Adrenal gland (tissue), 12 donors: ENCODE results near the gene RBL2. TPM values are rescaled to one million over a fixed set of nuclear protein-coding genes. Genes with fewer than 3 reads are reported as not detected.
A peak's percentile ranks its signal among the peaks of the same experiment; 100 is the strongest.

ENCODE experiments used
- DNase-seq, 7 donors: peaks; one replicate each; pipeline ENCODE4 v3.0.0-alpha.2; 2019 to 2020
- H3K27ac ChIP-seq, 5 donors: fragments of 200-600 bp; sonication (generic) in 4 of 5; 1 replicate in 3 of 5; 2 replicates in 2 of 5; pipeline versions ENCODE4 v1.5.1 to v1.8.0; 2016 to 2020; ENCODE audit warnings: mild to moderate bottlenecking in 1 of 5
- H3K27me3 ChIP-seq: fragments of 200-600 bp; 2 replicates; pipeline ENCODE4 v1.8.0; 2021
- H3K36me3 ChIP-seq, 2 donors: fragments of 200-600 bp; replicated peaks in 1 of 2; 1 replicate in 1 of 2; 2 replicates in 1 of 2; pipeline versions ENCODE4 v1.5.1 to v1.8.0; 2018 to 2022
- H3K4me1 ChIP-seq, 2 donors: fragments of 200-600 bp; replicated peaks in 1 of 2; 1 replicate in 1 of 2; 2 replicates in 1 of 2; pipeline versions ENCODE4 v1.5.1 to v1.8.0; 2018 to 2021
- H3K4me3 ChIP-seq, 4 donors: fragments of 200-600 bp; sonication (generic) in 3 of 4; one replicate each; pipeline ENCODE4 v1.5.1; 2016 to 2018
- H3K9me3 ChIP-seq, 3 donors: fragments of 200-600 bp; sonication (generic) in 1 of 3; replicated peaks in 1 of 3; 1 replicate in 2 of 3; 2 replicates in 1 of 3; pipeline versions ENCODE4 v1.5.1 to v1.8.0; 2016 to 2021
- POLR2A ChIP-seq, 2 donors: fragments of 450-650 bp; IDR thresholded peaks; one replicate each; pipeline ENCODE4 v1.6.1; 2017; ENCODE audit warnings: antibody characterized with exemption in 2 of 2, mild to moderate bottlenecking in 2 of 2, moderate library complexity in 1 of 2
- whole genome bisulfite sequencing, 4 donors: extraction: QIAGEN DNeasy Blood & Tissue Kit in 2 of 4; methylation state at CpG; one replicate each; pipeline versions ENCODE4 v1.1.5 to v1.1.7; 2013 to 2017; 5-methylcytosine and 5-hydroxymethylcytosine counted together
- intact Hi-C, 2 donors: fragments of 100-400 bp; cut with DNase I; formaldehyde crosslinking; loops; one replicate each; pipeline versions ENCODE4 v1.14.1 to v1.15.0; 2022 to 2023
- polyA plus RNA-seq, 3 donors: library from polyadenylated mRNA; stranded (reverse); fragments of 200-250 nt in 2 of 3; fragments of 350-450 nt in 1 of 3; fragmentation: Illumina TruSeq in 1 of 3; extraction: RNeasy Lipid Tissue Mini Kit (QIAGEN cat#74804) in 1 of 3; gene quantifications; one replicate each; pipeline ENCODE4 v1.2.3, GENCODE V29; 2013 to 2014
- total RNA-seq, 9 donors: library from RNA; depleted of rRNA in 4 of 9; stranded (reverse); fragments of >200 nt in 4 of 9; fragments of 120-200 nt in 1 of 9; fragmentation: NEBNext Ultra II Directional in 1 of 9; extraction: Animal tissue kit (Norgen Biotek cat#: 25700) in 1 of 9; gene quantifications; one replicate each; pipeline versions ENCODE4 v1.1.0 to v1.2.4, GENCODE V29; 2013 to 2023
- TF ChIP-seq, protein P1 (sequence below), 6 experiments: fragments of 450-650 bp in 4 of 6; fragments of 200-600 bp in 2 of 6; sonication (generic) in 1 of 6; IDR thresholded peaks; 1 replicate in 5 of 6; 2 replicates in 1 of 6; pipeline versions ENCODE4 v1.5.1 to v1.8.0; 2016 to 2021; ENCODE audit warnings: antibody characterized with exemption in 6 of 6, mild to moderate bottlenecking in 2 of 6, moderate library complexity in 1 of 6
- donor health status: healthy with polysubstance abuse.
- donor health status: Bipolar disorder and iron deficiency.
- donor health status: DM: yes; HTN: yes; CAD: no.
- donor health status: DM: no; HTN: no; CAD: no.
- donor health status: DM: no; HTN: no; CAD: no.
- donor health status: DM: yes; HTN: yes; CAD: no.

RBL2 gene
- total and polyA plus RNA-seq, 12 donors: 28.2 to 78.3 (median 48.6) TPM

DNA sequence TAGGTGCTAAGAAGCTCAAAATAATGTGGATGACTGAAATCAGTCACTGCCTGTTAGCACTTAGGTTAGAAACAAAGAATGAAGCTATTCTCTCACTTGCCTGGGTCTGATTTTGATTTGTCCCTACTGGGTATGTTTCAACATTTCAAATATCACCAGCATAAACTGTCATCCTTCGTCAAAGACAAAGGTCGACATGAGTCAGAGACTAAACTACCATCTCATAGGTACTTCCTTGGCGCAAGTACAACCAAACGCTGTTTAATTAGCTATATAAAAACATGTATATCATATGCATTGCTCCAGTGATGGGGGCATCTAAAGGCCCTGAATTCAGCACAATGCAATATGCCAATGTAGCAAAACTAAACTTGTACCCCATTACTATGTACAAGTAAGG is 64.7 kb downstream of the RBL2 start:
- intact Hi-C loops: no loop called here
- 79 to 91% (median 84%) methylated on average over 4 of the region's 4 CpGs for WGBS, 4 donors
- H3K9me3 ChIP-seq: no peaks in the 10 kb centered on the region
- peaks cover 0 to 41% of the 10 kb centered on the region in 2 donors for H3K36me3 ChIP-seq
- H3K27ac ChIP-seq: no peak overlapping the region
- H3K27me3 ChIP-seq: no peaks in the 10 kb centered on the region
- no peak for TF ChIP-seq POLR2A (IDR thresholded peaks at IDR 0.05)
- TF ChIP-seq, protein P1, sequence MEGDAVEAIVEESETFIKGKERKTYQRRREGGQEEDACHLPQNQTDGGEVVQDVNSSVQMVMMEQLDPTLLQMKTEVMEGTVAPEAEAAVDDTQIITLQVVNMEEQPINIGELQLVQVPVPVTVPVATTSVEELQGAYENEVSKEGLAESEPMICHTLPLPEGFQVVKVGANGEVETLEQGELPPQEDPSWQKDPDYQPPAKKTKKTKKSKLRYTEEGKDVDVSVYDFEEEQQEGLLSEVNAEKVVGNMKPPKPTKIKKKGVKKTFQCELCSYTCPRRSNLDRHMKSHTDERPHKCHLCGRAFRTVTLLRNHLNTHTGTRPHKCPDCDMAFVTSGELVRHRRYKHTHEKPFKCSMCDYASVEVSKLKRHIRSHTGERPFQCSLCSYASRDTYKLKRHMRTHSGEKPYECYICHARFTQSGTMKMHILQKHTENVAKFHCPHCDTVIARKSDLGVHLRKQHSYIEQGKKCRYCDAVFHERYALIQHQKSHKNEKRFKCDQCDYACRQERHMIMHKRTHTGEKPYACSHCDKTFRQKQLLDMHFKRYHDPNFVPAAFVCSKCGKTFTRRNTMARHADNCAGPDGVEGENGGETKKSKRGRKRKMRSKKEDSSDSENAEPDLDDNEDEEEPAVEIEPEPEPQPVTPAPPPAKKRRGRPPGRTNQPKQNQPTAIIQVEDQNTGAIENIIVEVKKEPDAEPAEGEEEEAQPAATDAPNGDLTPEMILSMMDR (IDR thresholded peaks at IDR 0.05): no peak
- no peak for DNase-seq
- H3K4me1 ChIP-seq: peaks cover 8 to 22% of the 10 kb centered on the region in 2 donors
- no peak overlapping the region for H3K4me3 ChIP-seq

DNA sequence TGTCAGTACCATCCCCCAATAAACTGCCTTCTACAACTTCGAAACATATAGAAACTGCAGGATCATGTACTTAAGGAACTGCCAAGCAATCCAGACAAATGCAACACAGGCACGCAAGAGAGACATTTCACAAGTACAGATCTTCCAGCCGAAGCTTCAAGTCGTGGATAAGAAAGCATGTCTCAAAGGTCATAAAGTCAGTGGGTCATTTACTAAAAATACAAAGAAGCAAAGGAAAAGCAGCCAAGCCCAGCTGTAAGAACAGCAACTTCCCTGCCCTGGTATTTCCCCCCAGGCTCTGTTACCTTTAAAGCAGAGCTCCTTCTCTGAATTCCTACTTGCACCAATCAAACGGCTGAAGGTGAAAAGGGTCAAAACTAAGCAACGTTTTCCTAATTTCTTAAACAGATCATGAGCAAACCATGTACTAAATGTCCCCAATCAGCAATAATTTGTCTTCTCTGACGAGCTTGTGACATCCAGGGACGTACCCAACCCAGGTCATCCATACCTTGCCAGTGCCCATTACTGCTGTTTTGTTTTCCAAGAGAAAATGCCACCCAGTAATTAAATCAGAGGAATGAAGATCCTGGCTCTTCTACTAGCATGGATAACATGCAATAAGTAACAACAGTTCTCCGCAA is 67.1 kb downstream of the RBL2 start:
- WGBS, 4 donors: 39 to 45% (median 42%) methylated on average over 9 of the region's 9 CpGs
- H3K36me3 ChIP-seq: peaks cover 0 to 17% of the 10 kb centered on the region in 2 donors
- H3K4me1 ChIP-seq: peaks cover 12 to 31% of the 10 kb centered on the region in 2 donors
- H3K27ac ChIP-seq: no peak overlapping the region
- no peaks in the 10 kb centered on the region for H3K9me3 ChIP-seq
- peak overlapping the region in 1 of 4 donors; percentile 96 for H3K4me3 ChIP-seq
- no peaks in the 10 kb centered on the region for H3K27me3 ChIP-seq
- TF ChIP-seq, protein P1 (IDR thresholded peaks at IDR 0.05): no peak
- TF ChIP-seq POLR2A (IDR thresholded peaks at IDR 0.05): no peak
- peak in 1 of 7 donors; percentile 5 for DNase-seq
- intact Hi-C loops: loop anchor here in 1 of 2 donors (10.0 kb wide), 1 partner anchor 67 kb away; the partner anchor contains the start of gene RBL2

DNA sequence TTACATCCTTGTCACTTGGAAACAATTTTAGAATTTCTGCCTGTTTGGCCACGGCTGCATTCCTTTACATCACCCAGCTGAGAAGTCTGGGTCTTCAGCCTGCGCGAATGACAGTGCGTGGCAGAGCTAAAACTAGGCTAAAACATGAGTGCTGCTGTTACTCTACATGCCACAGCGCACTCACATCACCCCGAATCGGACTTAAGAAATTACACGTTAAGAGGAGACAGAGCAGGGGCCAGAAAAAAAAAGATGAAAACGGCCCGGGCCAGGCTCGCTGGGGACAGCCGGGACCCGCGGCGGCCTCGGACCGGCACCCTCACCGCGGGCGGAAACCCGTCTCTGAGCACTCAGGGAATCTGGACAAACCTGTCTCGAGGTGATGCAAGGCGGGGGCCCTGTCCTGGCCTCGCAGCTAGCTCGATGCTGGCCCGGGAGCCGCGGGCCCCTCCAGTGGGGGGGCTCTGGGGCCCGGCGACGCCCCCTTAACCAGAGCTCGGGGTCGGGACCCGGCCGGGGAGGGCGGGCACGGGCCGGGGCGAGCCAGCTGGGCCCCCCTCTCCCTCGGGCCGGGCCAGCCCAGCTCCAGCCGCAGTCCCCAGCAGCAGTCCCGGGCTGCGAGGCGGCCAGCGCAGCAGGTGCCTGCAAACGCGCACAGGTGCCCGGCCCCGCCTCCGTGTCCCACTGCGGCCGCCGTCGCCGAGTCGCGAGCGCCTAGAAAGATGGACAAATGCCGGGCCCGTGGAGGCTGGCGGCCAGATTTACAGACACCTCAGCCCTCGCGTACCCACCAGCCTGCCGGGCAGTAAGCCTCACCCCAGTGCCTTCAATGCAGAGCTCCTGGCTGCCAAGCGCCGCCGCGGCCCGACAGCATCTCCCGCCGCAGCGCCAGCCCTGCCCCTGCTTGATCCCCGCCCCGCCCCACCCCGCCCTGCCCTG is 68.3 kb downstream of the RBL2 start, which contains the start of gene AKTIP:
Gene AKTIP, minus strand, starts transcription at position 879 of the 939 bp plus-strand sequence. CDS start 2,950 bp downstream, outside the sequence.
- WGBS, 4 donors: 0 to 3% (median 1%) methylated on average over 23 to 76 of the region's 76 CpGs
- intact Hi-C loops: loop anchor here in 1 of 2 donors (10.0 kb wide), 1 partner anchor 68 kb away; the partner anchor contains the start of gene RBL2
- H3K27ac ChIP-seq: peak within 1 kb of the TSS; percentile 63 to 91 (median 88)
- peaks cover 12 to 31% of the 10 kb centered on the region in 2 donors for H3K4me1 ChIP-seq
- H3K9me3 ChIP-seq: no peaks in the 10 kb centered on the region
- peak within 1 kb of the TSS; percentile 35 to 96 (median 86) for H3K4me3 ChIP-seq
- peak in 6 of 7 donors; percentile 30 to 70 (median 36) for DNase-seq
- no peaks in the 10 kb centered on the region for H3K27me3 ChIP-seq
- peak in 1 of 2 donors; percentile 2 for TF ChIP-seq POLR2A (IDR thresholded peaks at IDR 0.05)
- TF ChIP-seq, protein P1 (IDR thresholded peaks at IDR 0.05): no peak
- H3K36me3 ChIP-seq: peaks cover 0 to 6% of the 10 kb centered on the region in 2 donors
